ENCODE data around the gene ANO7. TPM values are rescaled to one million over a fixed set of nuclear protein-coding genes. Genes with fewer than 3 reads are reported as not detected.
A peak's percentile ranks its signal among the peaks of the same experiment; 100 is the strongest.

ANO7 gene
- total RNA-seq, 1 experiment from 2014 or later, result 5.2 TPM

DNA sequence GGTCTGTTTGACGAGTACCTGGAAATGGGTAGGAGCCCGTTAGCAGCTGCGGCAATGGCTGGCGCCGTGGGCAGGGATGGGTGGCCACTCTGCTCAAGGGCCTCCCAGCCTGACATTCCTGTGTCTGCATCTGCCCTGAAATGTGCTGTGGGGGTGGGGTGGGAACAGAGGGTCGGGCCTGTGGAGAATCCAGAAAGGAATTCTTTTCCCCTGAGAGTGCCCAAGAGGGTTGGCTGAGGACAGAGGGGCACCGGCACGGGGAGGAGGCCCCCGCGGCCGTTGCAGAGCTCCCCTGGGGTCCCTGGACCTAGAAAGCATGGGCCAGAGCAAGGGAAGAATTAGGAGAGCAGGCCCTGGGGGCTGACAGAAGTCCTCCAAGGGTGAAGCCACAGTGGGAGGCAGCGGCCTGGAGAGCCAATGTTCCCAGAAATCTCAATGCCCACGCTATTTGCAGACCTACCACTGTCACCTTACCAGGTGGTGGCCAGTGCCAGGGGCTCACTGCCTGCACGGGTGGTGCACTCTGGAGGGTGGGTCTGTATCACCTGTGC lies 27.8 kb downstream of the ANO7 start:
- no peak overlapping the region for H2BK20ac ChIP-seq (ENCODE audit: low read depth, low read length, poor library complexity, severe bottlenecking)
- H4K20me1 ChIP-seq (ENCODE audit: control insufficient read depth, insufficient read depth, insufficient read length), result peaks cover 2% of the 10 kb centered on the region
- H4K91ac ChIP-seq (ENCODE audit: insufficient read length, low read depth, low read length), result no peak overlapping the region
- H2AFZ ChIP-seq (ENCODE audit: low read length), result no peak overlapping the region
- WGBS (ENCODE audit: extremely low coverage, insufficient read length, low lambda C conversion rate), result no CpG with 5 or more reads among the region's 14 CpGs
- no peak overlapping the region for H3K56ac ChIP-seq (ENCODE audit: insufficient read length, low read depth, low read length)
- no peaks in the 10 kb centered on the region; the same call in 1 of the 2 replicates for H3K79me2 ChIP-seq (ENCODE audit: insufficient read depth, low read length)
- H3K4me1 ChIP-seq (ENCODE audit: insufficient read depth, low read length), result peaks cover 4% of the 10 kb centered on the region; the same call in 1 of the 2 replicates
- H3K14ac ChIP-seq (ENCODE audit: insufficient read depth, low read length), result no peak overlapping the region; the same call in 1 of the 2 replicates
- H4K5ac ChIP-seq (ENCODE audit: insufficient read length, low read depth, low read length), result no peak overlapping the region
- H3K4me2 ChIP-seq (ENCODE audit: insufficient read depth, insufficient read length, low read length), result no peak overlapping the region
- H4K8ac ChIP-seq (replicated peaks; ENCODE audit: insufficient read length, low read depth, low read length), result no peak overlapping the region
- H3K23ac ChIP-seq (ENCODE audit: insufficient read length, low read depth, low read length), result no peak overlapping the region
- no peak overlapping the region for H2AK5ac ChIP-seq (ENCODE audit: insufficient read length, low read length)
- H3K27ac ChIP-seq (ENCODE audit: insufficient read length, low read depth, low read length), result no peak overlapping the region
- no peak overlapping the region for H2BK5ac ChIP-seq (ENCODE audit: insufficient read length, low read length)
- no peak overlapping the region for H3K9ac ChIP-seq (ENCODE audit: extremely low read depth, insufficient read length, low read length)
- H3K27me3 Mint-ChIP-seq (ENCODE audit: low read depth), result peaks cover 10% of the 10 kb centered on the region
- peaks cover 13% of the 10 kb centered on the region for H3K23me2 ChIP-seq (ENCODE audit: insufficient read length, low read depth, low read length, poor library complexity, severe bottlenecking)
- no peaks in the 10 kb centered on the region for H3K9me3 ChIP-seq (ENCODE audit: control insufficient read depth, low read depth, low read length)
- no peak overlapping the region for H2BK120ac ChIP-seq (ENCODE audit: low read depth, low read length, poor library complexity, severe bottlenecking)
- H3K4me1 Mint-ChIP-seq, result peaks cover 26 to 33% of the 10 kb centered on the region in 2 experiments
- no peak overlapping the region for H3K18ac ChIP-seq (ENCODE audit: insufficient read length, low read depth, low read length)
- H3K4me3 Mint-ChIP-seq, result peak overlapping the region; percentile 72 to 73
- no peaks in the 10 kb centered on the region for H3K27me3 ChIP-seq (ENCODE audit: insufficient read depth, low read length)
- no peak overlapping the region for H3K4ac ChIP-seq (ENCODE audit: low read depth, low read length)
- H3K79me1 ChIP-seq (ENCODE audit: insufficient read depth, low read depth, low read length, poor library complexity, severe bottlenecking), result no peaks in the 10 kb centered on the region
- peaks cover 0 to 4% (median 0%) of the 10 kb centered on the region in 3 experiments; a peak in 1 of 7 replicates for H3K36me3 Mint-ChIP-seq (ENCODE audit: insufficient read depth in 1 of 3, low read depth in 3 of 3)
- no peak overlapping the region for H2BK15ac ChIP-seq (ENCODE audit: low read depth, low read length)
- no peak for DNase-seq
- peak overlapping the region in 1 of 3 experiments; percentile 15; a peak in 2 of 7 replicates for H3K27ac Mint-ChIP-seq
- no peak overlapping the region for H3T11ph ChIP-seq (ENCODE audit: low read length)
- H3K9me3 Mint-ChIP-seq, result peaks cover 0 to 2% of the 10 kb centered on the region in 2 experiments; a peak in 1 of 5 replicates
- TF ChIP-seq, protein P1, sequence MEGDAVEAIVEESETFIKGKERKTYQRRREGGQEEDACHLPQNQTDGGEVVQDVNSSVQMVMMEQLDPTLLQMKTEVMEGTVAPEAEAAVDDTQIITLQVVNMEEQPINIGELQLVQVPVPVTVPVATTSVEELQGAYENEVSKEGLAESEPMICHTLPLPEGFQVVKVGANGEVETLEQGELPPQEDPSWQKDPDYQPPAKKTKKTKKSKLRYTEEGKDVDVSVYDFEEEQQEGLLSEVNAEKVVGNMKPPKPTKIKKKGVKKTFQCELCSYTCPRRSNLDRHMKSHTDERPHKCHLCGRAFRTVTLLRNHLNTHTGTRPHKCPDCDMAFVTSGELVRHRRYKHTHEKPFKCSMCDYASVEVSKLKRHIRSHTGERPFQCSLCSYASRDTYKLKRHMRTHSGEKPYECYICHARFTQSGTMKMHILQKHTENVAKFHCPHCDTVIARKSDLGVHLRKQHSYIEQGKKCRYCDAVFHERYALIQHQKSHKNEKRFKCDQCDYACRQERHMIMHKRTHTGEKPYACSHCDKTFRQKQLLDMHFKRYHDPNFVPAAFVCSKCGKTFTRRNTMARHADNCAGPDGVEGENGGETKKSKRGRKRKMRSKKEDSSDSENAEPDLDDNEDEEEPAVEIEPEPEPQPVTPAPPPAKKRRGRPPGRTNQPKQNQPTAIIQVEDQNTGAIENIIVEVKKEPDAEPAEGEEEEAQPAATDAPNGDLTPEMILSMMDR (conservative IDR thresholded peaks at IDR 0.05), result no peak
- H2BK12ac ChIP-seq (ENCODE audit: insufficient read length, low read depth, low read length), result no peak overlapping the region
